BJ (cell line): ENCODE data around the gene TPM1. TPM values are rescaled to one million over a fixed set of nuclear protein-coding genes. Genes with fewer than 3 reads are reported as not detected.

Source experiments
- CTCF ChIA-PET: fragments of 350-600 bp; formaldehyde crosslinking; extraction: SDS; loops from one replicate; lab custom pipeline; 2021; ENCODE audit warnings: antibody characterized with exemption, inconsistent platforms; lab: Yijun Ruan, JAX
- POLR2A ChIA-PET: fragments of 300-600 bp; sonication (Branson Sonifier 250); formaldehyde crosslinking; extraction: SDS; loops from one replicate; lab custom pipeline; 2021; ENCODE audit warnings: antibody characterized with exemption; lab: Charles Lee
- DNase-seq: peaks from one replicate; pipeline ENCODE4 v3.0.0-alpha.2; 2011; ENCODE audit warnings: low read depth
- H3K27me3 ChIP-seq: 2 replicates; pipeline ENCODE4 v1.6.0; 2011; ENCODE audit warnings: low read length; ENCODE audit not compliant: control insufficient read depth, insufficient read depth
- H3K36me3 ChIP-seq: 2 replicates; pipeline ENCODE4 v1.5.1; 2011; ENCODE audit warnings: low read length; ENCODE audit not compliant: control insufficient read depth, insufficient read depth
- H3K4me3 ChIP-seq: 2 replicates; pipeline ENCODE4 v1.5.1; 2011; ENCODE audit warnings: low read depth, mild to moderate bottlenecking, control low read depth, low read length
- polyA plus RNA-seq: library from polyadenylated mRNA; depleted of rRNA; stranded (reverse); fragments of >200 nt; gene quantifications from 2 replicates; pipeline ENCODE4 v1.2.3, GENCODE V29; 2011
- TF ChIP-seq, protein P1 (sequence below): IDR thresholded peaks from 2 replicates; pipeline ENCODE4 v1.5.1; 2011; ENCODE audit warnings: low read depth, mild to moderate bottlenecking, control low read depth, inconsistent platforms, low read length, moderate library complexity; ENCODE audit not compliant: insufficient read depth

The TPM1 gene
- polyA plus RNA-seq, 1 experiment, result 1,575 TPM

DNA sequence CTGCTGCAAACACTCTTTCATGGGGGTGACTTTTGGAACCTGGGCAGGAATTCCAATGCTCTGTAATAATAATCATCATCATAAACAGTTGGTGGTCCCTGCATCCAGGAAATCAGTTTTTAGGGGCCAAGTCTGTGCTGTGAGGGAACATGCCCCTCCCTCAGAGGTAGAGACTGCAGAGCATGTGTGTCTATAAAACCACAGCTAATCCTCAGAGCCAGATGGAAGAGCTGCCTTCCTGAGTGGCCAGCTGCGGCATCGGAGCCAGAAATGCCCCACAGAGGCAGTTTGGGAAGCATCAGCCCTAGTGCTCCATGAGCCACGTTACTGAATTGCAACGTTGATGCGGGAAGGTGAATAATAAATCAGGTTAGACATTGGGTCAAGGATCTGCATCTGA lies 12.9 kb upstream of the TPM1 start:
- DNase-seq, result no peak
- POLR2A ChIA-PET, result interaction anchor here (0.6 to 1.0 kb wide), 4 partner anchors 10 to 257 kb away, joined by 3 to 14 read pairs (median 5); no protein-coding TSS in a partner anchor
- H3K36me3 ChIP-seq, result no peaks in the 10 kb centered on the region
- CTCF ChIA-PET, result interaction anchor here (0.6 to 2.5 kb wide), 6 partner anchors 9 to 282 kb away, joined by 3 to 10 read pairs (median 3); no protein-coding TSS in a partner anchor
- TF ChIP-seq, protein P1, sequence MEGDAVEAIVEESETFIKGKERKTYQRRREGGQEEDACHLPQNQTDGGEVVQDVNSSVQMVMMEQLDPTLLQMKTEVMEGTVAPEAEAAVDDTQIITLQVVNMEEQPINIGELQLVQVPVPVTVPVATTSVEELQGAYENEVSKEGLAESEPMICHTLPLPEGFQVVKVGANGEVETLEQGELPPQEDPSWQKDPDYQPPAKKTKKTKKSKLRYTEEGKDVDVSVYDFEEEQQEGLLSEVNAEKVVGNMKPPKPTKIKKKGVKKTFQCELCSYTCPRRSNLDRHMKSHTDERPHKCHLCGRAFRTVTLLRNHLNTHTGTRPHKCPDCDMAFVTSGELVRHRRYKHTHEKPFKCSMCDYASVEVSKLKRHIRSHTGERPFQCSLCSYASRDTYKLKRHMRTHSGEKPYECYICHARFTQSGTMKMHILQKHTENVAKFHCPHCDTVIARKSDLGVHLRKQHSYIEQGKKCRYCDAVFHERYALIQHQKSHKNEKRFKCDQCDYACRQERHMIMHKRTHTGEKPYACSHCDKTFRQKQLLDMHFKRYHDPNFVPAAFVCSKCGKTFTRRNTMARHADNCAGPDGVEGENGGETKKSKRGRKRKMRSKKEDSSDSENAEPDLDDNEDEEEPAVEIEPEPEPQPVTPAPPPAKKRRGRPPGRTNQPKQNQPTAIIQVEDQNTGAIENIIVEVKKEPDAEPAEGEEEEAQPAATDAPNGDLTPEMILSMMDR, result no peak
- H3K27me3 ChIP-seq, result no peaks in the 10 kb centered on the region
- no peak overlapping the region for H3K4me3 ChIP-seq

DNA sequence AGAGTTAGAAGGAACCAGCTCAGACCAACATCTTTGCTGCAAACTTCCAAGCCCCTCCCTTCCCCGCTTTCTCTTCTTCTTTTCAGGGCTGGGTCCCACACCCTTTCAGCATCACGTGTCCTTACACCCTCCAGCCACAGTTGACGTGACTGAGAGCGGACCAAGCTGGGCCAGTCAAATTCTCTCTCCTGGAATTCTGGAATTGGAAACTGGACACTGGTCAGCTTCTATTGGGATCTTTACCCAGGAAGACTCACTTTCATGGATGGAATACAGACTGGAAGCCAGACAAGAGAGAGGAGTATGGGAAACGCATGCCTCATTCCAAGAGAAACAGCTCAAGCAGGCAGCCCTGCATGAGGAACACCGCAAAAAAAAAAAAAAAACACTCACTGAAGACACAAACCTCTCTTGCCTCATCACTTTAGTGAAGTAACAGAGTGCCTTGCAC lies 12.4 kb upstream of the TPM1 start:
- DNase-seq, result peak; percentile 76
- TF ChIP-seq, protein P1, result no peak
- Histone ChIP-seq H3K36me3 (no peaks in the 10 kb centered on the region), H3K27me3 (no peaks in the 10 kb centered on the region), H3K4me3 (no peak overlapping the region)
- CTCF ChIA-PET, result interaction anchor here (0.6 to 2.5 kb wide), 4 partner anchors 9 to 282 kb away, joined by 3 to 10 read pairs (median 4); no protein-coding TSS in a partner anchor
- POLR2A ChIA-PET, result interaction anchor here (0.6 to 1.2 kb wide), 5 partner anchors 9 to 257 kb away, joined by 3 to 14 read pairs (median 5); no protein-coding TSS in a partner anchor

DNA sequence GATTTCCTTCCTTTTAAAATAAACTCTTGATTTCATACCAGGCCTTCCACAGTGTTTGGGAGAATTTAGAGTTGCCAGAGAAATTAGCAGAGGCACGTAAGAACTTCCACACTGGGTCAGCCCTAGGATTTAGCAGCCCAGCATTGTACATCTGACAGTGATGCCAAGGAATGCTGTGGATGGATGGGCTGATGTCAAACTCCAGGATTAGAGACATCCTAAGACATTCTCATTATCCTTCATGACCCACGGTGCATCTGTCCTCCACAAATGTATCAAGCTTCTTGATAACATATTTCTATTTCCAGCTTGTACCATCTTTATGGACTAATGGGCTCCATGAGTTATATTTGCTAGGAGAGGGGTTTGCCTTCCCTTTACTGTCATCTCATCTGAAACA lies 8.0 kb upstream of the TPM1 start:
- POLR2A ChIA-PET, result no interaction called here
- H3K27me3 ChIP-seq, result no peaks in the 10 kb centered on the region
- TF ChIP-seq, protein P1, result no peak
- CTCF ChIA-PET, result interaction anchor here (2.0 kb wide), 2 partner anchors 13 to 253 kb away, joined by 4 to 5 read pairs; no protein-coding TSS in a partner anchor
- DNase-seq, result no peak
- no peaks in the 10 kb centered on the region for H3K36me3 ChIP-seq
- H3K4me3 ChIP-seq, result no peak overlapping the region

GRCh38 chr15:63035253-63035652 lies 7.3 kb upstream of the TPM1 start:
- Histone ChIP-seq H3K4me3 (no peak overlapping the region), H3K36me3 (no peaks in the 10 kb centered on the region), H3K27me3 (no peaks in the 10 kb centered on the region)
- POLR2A ChIA-PET, result no interaction called here
- DNase-seq, result no peak
- CTCF ChIA-PET, result interaction anchor here (2.0 kb wide), 2 partner anchors 13 to 253 kb away, joined by 4 to 5 read pairs; no protein-coding TSS in a partner anchor
- TF ChIP-seq, protein P1, result no peak

DNA sequence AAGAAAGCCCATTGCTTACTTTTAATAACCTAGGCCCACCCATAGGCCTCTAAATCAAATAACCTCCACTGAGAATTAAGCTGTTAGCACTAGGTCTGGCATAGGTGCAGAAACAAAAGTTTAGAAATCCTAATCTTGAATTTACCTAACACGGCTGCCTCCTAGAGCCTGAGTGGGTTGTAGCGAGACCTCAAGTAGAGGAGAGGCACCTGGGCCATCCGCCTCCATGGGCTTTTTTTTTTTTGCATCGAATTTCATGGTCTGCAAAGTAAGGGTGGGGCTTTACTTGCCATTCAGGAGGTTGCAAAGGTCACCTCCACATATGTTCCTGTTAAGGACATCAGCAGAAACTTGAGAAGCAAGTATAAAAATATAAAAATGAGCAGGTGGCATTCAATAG lies 6.6 kb upstream of the TPM1 start:
- no peaks in the 10 kb centered on the region for H3K36me3 ChIP-seq
- CTCF ChIA-PET, result interaction anchor here (2.0 kb wide), 2 partner anchors 12 to 254 kb away, joined by 4 to 5 read pairs; no protein-coding TSS in a partner anchor
- no peak overlapping the region for H3K4me3 ChIP-seq
- TF ChIP-seq, protein P1, result no peak
- POLR2A ChIA-PET, result no interaction called here
- H3K27me3 ChIP-seq, result no peaks in the 10 kb centered on the region
- no peak for DNase-seq
